HepG2 (cell line): ENCODE data around the gene CAVIN2. TPM values are rescaled to one million over a fixed set of nuclear protein-coding genes. Genes with fewer than 3 reads are reported as not detected.
A peak's percentile ranks its signal among the peaks of the same experiment; 100 is the strongest.

ENCODE experiments used
- HOXD1 ChIP-seq: sonication (generic); formaldehyde crosslinking; IDR thresholded peaks from 2 replicates; pipeline ENCODE4 v1.5.0; 2020; ENCODE audit warnings: missing genetic modification reagents
- ISL2 ChIP-seq: sonication (generic); formaldehyde crosslinking; IDR thresholded peaks from 2 replicates; pipeline ENCODE4 v1.5.0; 2020; ENCODE audit warnings: missing genetic modification reagents
- MLXIP ChIP-seq: sonication (generic); formaldehyde crosslinking; IDR thresholded peaks from 2 replicates; pipeline ENCODE4 v1.9.0; 2021; ENCODE audit warnings: missing genetic modification reagents, borderline replicate concordance
- MTA3 ChIP-seq: sonication (generic); formaldehyde crosslinking; IDR thresholded peaks from 2 replicates; pipeline ENCODE4 v1.4.0; 2020; ENCODE audit warnings: missing genetic modification reagents
- MYC ChIP-seq: sonication (generic); formaldehyde crosslinking; IDR thresholded peaks from 2 replicates; pipeline ENCODE4 v1.9.0; 2021; ENCODE audit warnings: missing genetic modification reagents, borderline replicate concordance
- NONO ChIP-seq, 2 experiments: fragments of 450-650 bp in 1 of 2; sonication (generic) in 1 of 2; formaldehyde crosslinking in 1 of 2; IDR thresholded peaks in 1 of 2; conservative IDR thresholded peaks in 1 of 2; 2 replicates each; pipeline versions ENCODE4 v1.6.1 to v1.8.0; 2017 to 2022; ENCODE audit warnings: mild to moderate bottlenecking in 1 of 2, missing genetic modification reagents in 1 of 2, moderate library complexity in 1 of 2
- POGZ ChIP-seq: sonication (generic); formaldehyde crosslinking; IDR thresholded peaks from 2 replicates; pipeline ENCODE4 v1.4.0; 2020; ENCODE audit warnings: mild to moderate bottlenecking, missing genetic modification reagents
- RFX5 ChIP-seq: IDR thresholded peaks from 2 replicates; pipeline ENCODE4 v1.6.1; 2011; ENCODE audit warnings: low read depth, low read length, improper control_type of control experiment
- RFXANK ChIP-seq: IDR thresholded peaks from 2 replicates; pipeline ENCODE4 v1.6.1; 2016
- SAFB2 ChIP-seq: sonication (generic); formaldehyde crosslinking; IDR thresholded peaks from 2 replicates; pipeline ENCODE4 v1.5.1; 2020; ENCODE audit warnings: missing genetic modification reagents, low read depth, mild to moderate bottlenecking, borderline replicate concordance
- SMARCE1 ChIP-seq: fragments of 450-650 bp; IDR thresholded peaks from 2 replicates; pipeline ENCODE4 v1.6.1; 2017; ENCODE audit warnings: borderline replicate concordance
- SP4 ChIP-seq: sonication (generic); formaldehyde crosslinking; IDR thresholded peaks from 2 replicates; pipeline ENCODE4 v1.8.1; 2023; ENCODE audit warnings: mild to moderate bottlenecking, missing genetic modification reagents
- THAP7 ChIP-seq: sonication (generic); formaldehyde crosslinking; IDR thresholded peaks from 2 replicates; pipeline ENCODE4 v1.8.1; 2023; ENCODE audit warnings: mild to moderate bottlenecking, missing genetic modification reagents
- TOPORS ChIP-seq: sonication (generic); formaldehyde crosslinking; IDR thresholded peaks from 2 replicates; pipeline ENCODE4 v1.8.0; 2023; ENCODE audit warnings: mild to moderate bottlenecking, missing genetic modification reagents
- ZBED4 ChIP-seq: sonication (generic); formaldehyde crosslinking; IDR thresholded peaks from 2 replicates; pipeline ENCODE4 v1.4.0; 2020; ENCODE audit warnings: missing genetic modification reagents, borderline replicate concordance
- ZFP62 ChIP-seq: sonication (generic); formaldehyde crosslinking; IDR thresholded peaks from 2 replicates; pipeline ENCODE4 v1.4.0; 2020; ENCODE audit warnings: missing genetic modification reagents
- ZNF121 ChIP-seq: sonication (generic); formaldehyde crosslinking; IDR thresholded peaks from 2 replicates; pipeline ENCODE4 v1.5.0; 2020; ENCODE audit warnings: mild to moderate bottlenecking, missing genetic modification reagents
- ZNF3 ChIP-seq: IDR thresholded peaks from 2 replicates; pipeline ENCODE4 v1.7.0; 2017; ENCODE audit warnings: inconsistent platforms
- ZNF629 ChIP-seq: sonication (generic); formaldehyde crosslinking; conservative IDR thresholded peaks from 2 replicates; pipeline ENCODE4 v1.5.0; 2020; ENCODE audit warnings: missing genetic modification reagents
- ZNF775 ChIP-seq: sonication (generic); formaldehyde crosslinking; IDR thresholded peaks from 2 replicates; pipeline ENCODE4 v1.4.0; 2020; ENCODE audit warnings: missing genetic modification reagents, mild to moderate bottlenecking, moderate library complexity, borderline replicate concordance
- ZSCAN5A ChIP-seq: sonication (generic); formaldehyde crosslinking; IDR thresholded peaks from 2 replicates; pipeline ENCODE4 v1.8.0; 2022; ENCODE audit warnings: mild to moderate bottlenecking, missing genetic modification reagents, borderline replicate concordance
- polyA plus RNA-seq, 8 experiments: library from polyadenylated mRNA; depleted of rRNA in 3 of 8; stranded (reverse) in 7 of 8; unstranded in 1 of 8; fragments of >200 nt; fragmentation: Illumina TruSeq in 4 of 8; extraction: Trizol in 4 of 8; gene quantifications; 2 replicates each; pipeline versions ENCODE4 v1.2.1 to v1.2.3, GENCODE V29; 2011 to 2016; ENCODE audit warnings: low read depth in 4 of 8, missing spikeins in 1 of 8, mixed read lengths in 1 of 8; ENCODE audit not compliant: insufficient read depth in 1 of 8
- total RNA-seq, 5 experiments: library from RNA; depleted of rRNA; stranded (reverse); fragments of >200 nt; fragmentation: Illumina TruSeq; extraction: Trizol; gene quantifications; 2 replicates each; pipeline ENCODE4 v1.2.3, GENCODE V29; 2016; ENCODE audit warnings: low read depth in 1 of 5

The CAVIN2 gene
- total and polyA plus RNA-seq, 2 of the 13 experiments (the other 11 are each of a cell fraction or from before 2014, with no cell fraction given), result 7.6 to 38.8 TPM

GRCh38 chr2:191866675-191867506 is 20.0 kb upstream of the CAVIN2 start (continued):
- TF ChIP-seq ZBED4 (CRISPR knock-in tag), result peak; percentile 17; the same call in 1 of the 2 replicates
- TF ChIP-seq MTA3 (CRISPR knock-in tag), result no peak
- TF ChIP-seq SAFB2 (CRISPR knock-in tag), result no peak; the same call in 1 of the 2 replicates
- peak; percentile 57; the same call in 1 of the 2 replicates for TF ChIP-seq SP4 (CRISPR knock-in tag)
- TF ChIP-seq MYC (CRISPR knock-in tag), result 0 out of 2 replicates have a peak, but pooled peaks have one; percentile 52
- TF ChIP-seq POGZ (CRISPR knock-in tag), result peak; percentile 94
- no peak; the same call in 1 of the 2 replicates for TF ChIP-seq RFXANK (CRISPR knock-in tag)
- TF ChIP-seq ZNF121 (CRISPR knock-in tag), result no peak
- peak; percentile 91 for TF ChIP-seq TOPORS (CRISPR knock-in tag)
- no peak; the same call in 1 of the 2 replicates for TF ChIP-seq RFX5
- peak; percentile 73; the same call in 1 of the 2 replicates for TF ChIP-seq ZNF3 (CRISPR knock-in tag)
- TF ChIP-seq HOXD1 (CRISPR knock-in tag), result peak; percentile 94
- peak; percentile 92; the same call in 1 of the 2 replicates for TF ChIP-seq ZSCAN5A (CRISPR knock-in tag)
- no peak for TF ChIP-seq SMARCE1
- TF ChIP-seq THAP7 (CRISPR knock-in tag), result 0 out of 2 replicates have a peak, but pooled peaks have one; percentile 75
- TF ChIP-seq ZNF775 (CRISPR knock-in tag), result peak; percentile 99
- no peak for TF ChIP-seq MLXIP (CRISPR knock-in tag)
- TF ChIP-seq ISL2 (CRISPR knock-in tag), result peak; percentile 97
- TF ChIP-seq ZFP62 (CRISPR knock-in tag), result no peak
- no peak for TF ChIP-seq NONO (IDR thresholded peaks at IDR 0.05)
- peak; percentile 95 for TF ChIP-seq NONO (CRISPR knock-in tag; conservative IDR thresholded peaks at IDR 0.05)
- TF ChIP-seq ZNF629 (CRISPR knock-in tag), result no peak; the same call in 1 of the 2 replicates
